WTC11 (cell line): ENCODE results near the gene ENO3. TPM values are rescaled to one million over a fixed set of nuclear protein-coding genes. Genes with fewer than 3 reads are reported as not detected.

Source experiments
- AFF4 ChIP-seq: sonication (generic); formaldehyde crosslinking; IDR thresholded peaks from 2 replicates; pipeline ENCODE4 v1.8.1; 2023; ENCODE audit warnings: mild to moderate bottlenecking, missing genetic modification reagents, borderline replicate concordance
- EMX1 ChIP-seq: fragments of 250-450 bp; sonication (Bioruptor Pico); IDR thresholded peaks from 2 replicates; pipeline ENCODE4 v1.8.0; 2021; ENCODE audit warnings: mild to moderate bottlenecking
- ESRRA ChIP-seq: sonication (generic); formaldehyde crosslinking; IDR thresholded peaks from 2 replicates; pipeline ENCODE4 v1.8.1; 2022; ENCODE audit warnings: mild to moderate bottlenecking, missing genetic modification reagents, borderline replicate concordance
- FOXJ3 ChIP-seq: sonication (generic); formaldehyde crosslinking; IDR thresholded peaks from 2 replicates; pipeline ENCODE4 v1.9.0; 2021; ENCODE audit warnings: missing genetic modification reagents, mild to moderate bottlenecking, borderline replicate concordance
- FOXK1 ChIP-seq: sonication (generic); formaldehyde crosslinking; IDR thresholded peaks from 2 replicates; pipeline ENCODE4 v1.8.0; 2022; ENCODE audit warnings: mild to moderate bottlenecking, moderate library complexity, missing genetic modification reagents
- GTF2I ChIP-seq: fragments of 250-450 bp; sonication (Bioruptor Pico); conservative IDR thresholded peaks from 2 replicates; pipeline ENCODE4 v1.4.0; 2021; ENCODE audit warnings: mild to moderate bottlenecking
- JUN ChIP-seq: sonication (generic); formaldehyde crosslinking; IDR thresholded peaks from 2 replicates; pipeline ENCODE4 v1.8.0; 2023; ENCODE audit warnings: mild to moderate bottlenecking, missing genetic modification reagents
- MAX ChIP-seq: sonication (generic); formaldehyde crosslinking; IDR thresholded peaks from 2 replicates; pipeline ENCODE4 v1.8.0; 2022; ENCODE audit warnings: mild to moderate bottlenecking, missing genetic modification reagents
- MYBL2 ChIP-seq: sonication (generic); formaldehyde crosslinking; IDR thresholded peaks from 2 replicates; pipeline ENCODE4 v1.8.1; 2023; ENCODE audit warnings: mild to moderate bottlenecking, moderate library complexity, missing genetic modification reagents
- NR1H2 ChIP-seq: sonication (generic); formaldehyde crosslinking; IDR thresholded peaks from 2 replicates; pipeline ENCODE4 v1.9.0; 2021; ENCODE audit warnings: mild to moderate bottlenecking, moderate library complexity, missing genetic modification reagents
- OVOL2 ChIP-seq: fragments of 250-450 bp; sonication (Bioruptor Pico); IDR thresholded peaks from 2 replicates; pipeline ENCODE4 v1.9.0; 2021; ENCODE audit warnings: mild to moderate bottlenecking, borderline replicate concordance
- PRDM15 ChIP-seq: sonication (generic); formaldehyde crosslinking; IDR thresholded peaks from 2 replicates; pipeline ENCODE4 v1.8.0; 2022; ENCODE audit warnings: missing genetic modification reagents
- PRRX2 ChIP-seq: fragments of 250-450 bp; sonication (Bioruptor Pico); IDR thresholded peaks from 2 replicates; pipeline ENCODE4 v1.8.0; 2021; ENCODE audit warnings: mild to moderate bottlenecking
- RELA ChIP-seq: sonication (generic); formaldehyde crosslinking; IDR thresholded peaks from 2 replicates; pipeline ENCODE4 v1.8.1; 2022; ENCODE audit warnings: missing genetic modification reagents, mild to moderate bottlenecking, borderline replicate concordance
- TEAD1 ChIP-seq: sonication (generic); formaldehyde crosslinking; IDR thresholded peaks from 2 replicates; pipeline ENCODE4 v1.8.0; 2022; ENCODE audit warnings: mild to moderate bottlenecking, missing genetic modification reagents
- ZNF219 ChIP-seq: sonication (generic); formaldehyde crosslinking; IDR thresholded peaks from 2 replicates; pipeline ENCODE4 v1.8.0; 2023; ENCODE audit warnings: missing genetic modification reagents, mild to moderate bottlenecking, borderline replicate concordance
- ZNF416 ChIP-seq: fragments of 250-450 bp; sonication (Bioruptor Pico); IDR thresholded peaks from 2 replicates; pipeline ENCODE4 v1.9.0; 2021; ENCODE audit warnings: mild to moderate bottlenecking, inconsistent platforms
- ZNF425 ChIP-seq: fragments of 250-450 bp; sonication (Bioruptor Pico); conservative IDR thresholded peaks from 2 replicates; pipeline ENCODE4 v1.9.0; 2021; ENCODE audit warnings: mild to moderate bottlenecking
- total RNA-seq: library from RNA; stranded (reverse); gene quantifications from 3 replicates; pipeline ENCODE4 v1.2.3, GENCODE V29; 2021
- TF ChIP-seq, protein P1 (sequence below): sonication (generic); formaldehyde crosslinking; IDR thresholded peaks from 2 replicates; pipeline ENCODE4 v1.8.0; 2023; ENCODE audit warnings: mild to moderate bottlenecking, missing genetic modification reagents
- TF ChIP-seq, protein P2 (sequence below): sonication (generic); formaldehyde crosslinking; IDR thresholded peaks from 2 replicates; pipeline ENCODE4 v1.8.1; 2023; ENCODE audit warnings: mild to moderate bottlenecking, moderate library complexity, missing genetic modification reagents
- TF ChIP-seq, protein P3 (sequence below): fragments of 250-450 bp; sonication (Bioruptor Pico); IDR thresholded peaks from 2 replicates; pipeline ENCODE4 v1.9.0; 2021; ENCODE audit warnings: mild to moderate bottlenecking
- TF ChIP-seq, protein P4 (sequence below): sonication (generic); formaldehyde crosslinking; IDR thresholded peaks from 2 replicates; pipeline ENCODE4 v1.8.1; 2022; ENCODE audit warnings: low read depth, mild to moderate bottlenecking, moderate library complexity, missing genetic modification reagents, borderline replicate concordance

Gene ENO3
- total RNA-seq, 1 experiment from 2014 or later, result 30.9 TPM

DNA sequence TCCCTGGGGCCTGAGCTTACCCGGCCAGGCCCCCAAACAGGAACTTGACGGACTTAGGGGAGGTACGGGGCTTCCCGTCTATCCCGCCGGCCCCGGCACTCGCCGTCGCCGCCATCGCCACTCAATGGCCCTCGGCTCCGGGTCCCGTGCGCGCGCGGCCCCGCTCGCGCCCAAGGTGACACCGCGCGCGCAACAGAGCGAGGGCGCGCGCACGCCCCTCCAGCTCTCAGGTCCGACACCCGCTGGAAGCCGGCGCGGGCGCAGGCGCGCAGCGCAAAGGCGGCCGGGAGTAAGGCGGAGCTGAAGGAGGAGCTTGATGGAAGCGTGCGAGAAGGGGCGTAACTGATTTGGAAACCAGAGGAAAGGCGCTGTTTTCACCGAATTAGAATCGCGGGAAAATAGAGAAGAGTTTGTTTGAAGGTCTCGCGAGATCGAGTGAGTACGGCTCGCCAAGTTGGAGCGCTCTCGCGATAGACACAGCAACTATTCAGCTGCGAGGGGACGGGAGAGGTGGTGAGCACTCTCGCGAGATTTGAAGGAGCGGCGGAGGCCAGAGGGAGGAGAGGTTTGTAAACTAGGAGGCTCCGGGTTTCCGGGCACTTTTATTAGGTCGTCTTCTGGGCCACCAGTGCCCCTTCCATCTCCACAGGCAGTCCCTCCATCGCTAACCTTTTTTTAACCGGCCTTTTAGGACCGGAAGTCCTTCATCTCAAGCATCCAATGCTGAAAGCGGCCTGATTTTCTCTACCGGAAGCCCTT, 10.9 kb upstream of the ENO3 start, which contains the start of the genes RNF167 and SLC25A11 (continued):
- TF ChIP-seq AFF4 (CRISPR knock-in tag) (no peak), GTF2I (peak; percentile 88), PRDM15 (CRISPR knock-in tag) (no peak), ZNF425 (no peak), MAX (peak; percentile 69; the same call in 1 of the 2 replicates), RELA (no peak), ZNF219 (CRISPR knock-in tag) (no peak), JUN (CRISPR knock-in tag) (no peak), EMX1 (CRISPR knock-in tag) (peak; percentile 55; the same call in 1 of the 2 replicates), FOXK1 (CRISPR knock-in tag) (peak; percentile 69; the same call in 1 of the 2 replicates), PRRX2 (no peak), TEAD1 (CRISPR knock-in tag) (0 out of 2 replicates have a peak, but pooled peaks have one; percentile 26), ZNF416 (0 out of 2 replicates have a peak, but pooled peaks have one; percentile 27), MYBL2 (CRISPR knock-in tag) (peak; percentile 63; the same call in 1 of the 2 replicates), FOXJ3 (CRISPR knock-in tag) (no peak), NR1H2 (CRISPR knock-in tag) (no peak), OVOL2 (CRISPR knock-in tag) (no peak), ESRRA (CRISPR knock-in tag) (peak; percentile 89)
- TF ChIP-seq, protein P1, sequence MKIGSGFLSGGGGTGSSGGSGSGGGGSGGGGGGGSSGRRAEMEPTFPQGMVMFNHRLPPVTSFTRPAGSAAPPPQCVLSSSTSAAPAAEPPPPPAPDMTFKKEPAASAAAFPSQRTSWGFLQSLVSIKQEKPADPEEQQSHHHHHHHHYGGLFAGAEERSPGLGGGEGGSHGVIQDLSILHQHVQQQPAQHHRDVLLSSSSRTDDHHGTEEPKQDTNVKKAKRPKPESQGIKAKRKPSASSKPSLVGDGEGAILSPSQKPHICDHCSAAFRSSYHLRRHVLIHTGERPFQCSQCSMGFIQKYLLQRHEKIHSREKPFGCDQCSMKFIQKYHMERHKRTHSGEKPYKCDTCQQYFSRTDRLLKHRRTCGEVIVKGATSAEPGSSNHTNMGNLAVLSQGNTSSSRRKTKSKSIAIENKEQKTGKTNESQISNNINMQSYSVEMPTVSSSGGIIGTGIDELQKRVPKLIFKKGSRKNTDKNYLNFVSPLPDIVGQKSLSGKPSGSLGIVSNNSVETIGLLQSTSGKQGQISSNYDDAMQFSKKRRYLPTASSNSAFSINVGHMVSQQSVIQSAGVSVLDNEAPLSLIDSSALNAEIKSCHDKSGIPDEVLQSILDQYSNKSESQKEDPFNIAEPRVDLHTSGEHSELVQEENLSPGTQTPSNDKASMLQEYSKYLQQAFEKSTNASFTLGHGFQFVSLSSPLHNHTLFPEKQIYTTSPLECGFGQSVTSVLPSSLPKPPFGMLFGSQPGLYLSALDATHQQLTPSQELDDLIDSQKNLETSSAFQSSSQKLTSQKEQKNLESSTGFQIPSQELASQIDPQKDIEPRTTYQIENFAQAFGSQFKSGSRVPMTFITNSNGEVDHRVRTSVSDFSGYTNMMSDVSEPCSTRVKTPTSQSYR (CRISPR knock-in tag), result no peak
- TF ChIP-seq, protein P2, sequence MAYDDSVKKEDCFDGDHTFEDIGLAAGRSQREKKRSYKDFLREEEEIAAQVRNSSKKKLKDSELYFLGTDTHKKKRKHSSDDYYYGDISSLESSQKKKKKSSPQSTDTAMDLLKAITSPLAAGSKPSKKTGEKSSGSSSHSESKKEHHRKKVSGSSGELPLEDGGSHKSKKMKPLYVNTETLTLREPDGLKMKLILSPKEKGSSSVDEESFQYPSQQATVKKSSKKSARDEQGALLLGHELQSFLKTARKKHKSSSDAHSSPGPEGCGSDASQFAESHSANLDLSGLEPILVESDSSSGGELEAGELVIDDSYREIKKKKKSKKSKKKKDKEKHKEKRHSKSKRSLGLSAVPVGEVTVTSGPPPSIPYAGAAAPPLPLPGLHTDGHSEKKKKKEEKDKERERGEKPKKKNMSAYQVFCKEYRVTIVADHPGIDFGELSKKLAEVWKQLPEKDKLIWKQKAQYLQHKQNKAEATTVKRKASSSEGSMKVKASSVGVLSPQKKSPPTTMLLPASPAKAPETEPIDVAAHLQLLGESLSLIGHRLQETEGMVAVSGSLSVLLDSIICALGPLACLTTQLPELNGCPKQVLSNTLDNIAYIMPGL (CRISPR knock-in tag), result peak; percentile 72; the same call in 1 of the 2 replicates
- TF ChIP-seq, protein P3, sequence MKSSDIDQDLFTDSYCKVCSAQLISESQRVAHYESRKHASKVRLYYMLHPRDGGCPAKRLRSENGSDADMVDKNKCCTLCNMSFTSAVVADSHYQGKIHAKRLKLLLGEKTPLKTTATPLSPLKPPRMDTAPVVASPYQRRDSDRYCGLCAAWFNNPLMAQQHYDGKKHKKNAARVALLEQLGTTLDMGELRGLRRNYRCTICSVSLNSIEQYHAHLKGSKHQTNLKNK (CRISPR knock-in tag), result no peak
- TF ChIP-seq, protein P4, sequence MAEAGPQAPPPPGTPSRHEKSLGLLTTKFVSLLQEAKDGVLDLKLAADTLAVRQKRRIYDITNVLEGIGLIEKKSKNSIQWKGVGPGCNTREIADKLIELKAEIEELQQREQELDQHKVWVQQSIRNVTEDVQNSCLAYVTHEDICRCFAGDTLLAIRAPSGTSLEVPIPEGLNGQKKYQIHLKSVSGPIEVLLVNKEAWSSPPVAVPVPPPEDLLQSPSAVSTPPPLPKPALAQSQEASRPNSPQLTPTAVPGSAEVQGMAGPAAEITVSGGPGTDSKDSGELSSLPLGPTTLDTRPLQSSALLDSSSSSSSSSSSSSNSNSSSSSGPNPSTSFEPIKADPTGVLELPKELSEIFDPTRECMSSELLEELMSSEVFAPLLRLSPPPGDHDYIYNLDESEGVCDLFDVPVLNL, result peak; percentile 38; the same call in 1 of the 2 replicates
